ENCODE data around the gene DIRAS2.

DNA sequence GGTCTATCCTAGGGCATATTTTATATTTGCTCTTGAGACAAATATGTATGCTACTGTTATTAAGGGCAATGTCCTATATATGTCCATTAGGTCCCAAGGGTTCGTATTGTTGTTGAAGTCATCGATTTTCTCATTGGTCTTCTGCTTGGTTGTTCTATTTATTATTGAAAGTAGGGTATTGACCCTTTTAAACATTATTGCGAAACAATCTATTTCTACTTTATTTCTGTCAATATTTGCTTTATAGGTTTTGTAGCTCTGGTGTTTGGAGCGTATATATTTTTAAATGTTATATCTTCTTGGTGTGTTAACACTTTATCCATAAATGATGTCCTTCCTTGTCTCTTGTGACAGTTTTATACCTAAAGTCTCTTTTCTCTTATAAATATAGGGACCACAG lies 16.2 kb upstream of the DIRAS2 start:
- TF ChIP-seq, protein P1, sequence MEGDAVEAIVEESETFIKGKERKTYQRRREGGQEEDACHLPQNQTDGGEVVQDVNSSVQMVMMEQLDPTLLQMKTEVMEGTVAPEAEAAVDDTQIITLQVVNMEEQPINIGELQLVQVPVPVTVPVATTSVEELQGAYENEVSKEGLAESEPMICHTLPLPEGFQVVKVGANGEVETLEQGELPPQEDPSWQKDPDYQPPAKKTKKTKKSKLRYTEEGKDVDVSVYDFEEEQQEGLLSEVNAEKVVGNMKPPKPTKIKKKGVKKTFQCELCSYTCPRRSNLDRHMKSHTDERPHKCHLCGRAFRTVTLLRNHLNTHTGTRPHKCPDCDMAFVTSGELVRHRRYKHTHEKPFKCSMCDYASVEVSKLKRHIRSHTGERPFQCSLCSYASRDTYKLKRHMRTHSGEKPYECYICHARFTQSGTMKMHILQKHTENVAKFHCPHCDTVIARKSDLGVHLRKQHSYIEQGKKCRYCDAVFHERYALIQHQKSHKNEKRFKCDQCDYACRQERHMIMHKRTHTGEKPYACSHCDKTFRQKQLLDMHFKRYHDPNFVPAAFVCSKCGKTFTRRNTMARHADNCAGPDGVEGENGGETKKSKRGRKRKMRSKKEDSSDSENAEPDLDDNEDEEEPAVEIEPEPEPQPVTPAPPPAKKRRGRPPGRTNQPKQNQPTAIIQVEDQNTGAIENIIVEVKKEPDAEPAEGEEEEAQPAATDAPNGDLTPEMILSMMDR (IDR thresholded peaks at IDR 0.05) = no peak
- TF ChIP-seq POLR2A (IDR thresholded peaks at IDR 0.05) = no peak
- no peak for TF ChIP-seq POLR2AphosphoS5 (IDR thresholded peaks at IDR 0.05)
